Dermis blood vessel endothelial cell (primary cell): ENCODE measurements around the gene RPE65. TPM values are rescaled to one million over a fixed set of nuclear protein-coding genes. Genes with fewer than 3 reads are reported as not detected.

Source experiments
- total RNA-seq: library from RNA; depleted of rRNA; stranded (reverse); fragments of >200 nt; gene quantifications from 2 replicates; pipeline ENCODE4 v1.2.3, GENCODE V29; 2014

Gene RPE65
- total RNA-seq, 1 donor from 2014 or later, result not detected

Other genes starting within 250 kb of the RPE65 start
- gene WLS, start 217.4 kb downstream of the RPE65 start, total RNA-seq, result 43.4 and 50.8 TPM in 2 replicates
- gene DEPDC1, start 47.1 kb upstream of the RPE65 start, total RNA-seq, result 12.6 and 39.3 TPM in 2 replicates